SK-MEL-5 (cell line): ENCODE results near the gene NET1. TPM values are rescaled to one million over a fixed set of nuclear protein-coding genes. Genes with fewer than 3 reads are reported as not detected.
A peak's percentile ranks its signal among the peaks of the same experiment; 100 is the strongest.
"Not testable (repeated sequence)": the region's sequence is repeated elsewhere in the genome, so short reads cannot be mapped to it uniquely, and the experiment has no call there.

Experiments used
- DNase-seq: peaks from one replicate; pipeline ENCODE4 v3.0.0-alpha.2; 2016; ENCODE audit warnings: low read depth, low spot score
- in situ Hi-C: cut with HindIII; loops from 2 replicates; pipeline ENCODE4 v1.10.0; 2016; ENCODE audit warnings: low sequenced_read_pairs, high pct_unique_total_duplicates, low pct_unique_long_range_greater_than_20kb
- total RNA-seq: library from RNA; depleted of rRNA; stranded (reverse); fragments of >200 nt; shearing (Covaris generic); gene quantifications from 2 replicates; pipeline ENCODE4 v1.2.3, GENCODE V29; 2014

The NET1 gene
- total RNA-seq, 1 experiment from 2014 or later = 13.4 TPM

- in situ Hi-C loops = no loop called here
- no peak for DNase-seq
These were observed 18.8 kb upstream of the NET1 start for GRCh38 chr10:5393529-5393928.

GRCh38 chr10:5395168-5395567 is 17.2 kb upstream of the NET1 start:
- in situ Hi-C loops = no loop called here
- DNase-seq = no peak

DNA sequence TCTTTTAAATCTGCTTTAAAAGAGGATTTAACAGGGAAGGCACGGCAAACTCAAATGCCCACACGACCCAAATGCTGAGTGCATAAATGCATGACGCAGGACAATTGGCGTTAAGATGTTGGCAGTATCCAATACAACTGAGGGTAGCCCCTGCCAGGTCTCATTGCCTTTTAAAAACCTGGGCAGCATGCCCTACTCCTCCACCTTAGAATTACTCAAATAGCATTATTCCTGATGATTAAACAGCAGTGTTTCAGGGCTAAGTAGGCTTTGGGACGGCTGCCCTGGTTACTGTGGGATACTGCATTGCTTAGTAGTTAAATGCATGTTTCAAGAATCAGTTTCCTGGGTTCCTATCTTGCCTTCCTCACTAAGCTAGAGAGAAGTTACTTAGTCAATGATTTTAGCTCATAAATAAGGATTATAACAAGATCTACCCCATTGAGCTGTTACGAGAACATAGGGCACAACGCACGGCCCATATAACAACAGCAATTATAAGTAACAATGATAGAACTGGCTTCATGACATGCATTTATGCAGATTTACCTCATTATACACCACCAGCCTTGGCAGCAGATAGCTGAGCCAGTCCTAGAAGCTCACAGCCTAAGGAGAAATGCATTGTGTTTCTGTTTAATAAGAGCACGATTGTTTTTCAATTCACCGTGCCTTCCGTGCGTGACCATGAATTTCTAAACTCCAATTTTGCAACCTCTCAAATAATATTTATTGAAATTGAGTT is 15.6 kb upstream of the NET1 start:
- in situ Hi-C loops = no loop called here
- no peak for DNase-seq

- no peak for DNase-seq
- in situ Hi-C loops = no loop called here
These were observed 13.0 kb upstream of the NET1 start for GRCh38 chr10:5399332-5399731.

GRCh38 chr10:5400468-5401240 is 11.7 kb upstream of the NET1 start:
- in situ Hi-C loops = no loop called here
- DNase-seq = no peak

DNA sequence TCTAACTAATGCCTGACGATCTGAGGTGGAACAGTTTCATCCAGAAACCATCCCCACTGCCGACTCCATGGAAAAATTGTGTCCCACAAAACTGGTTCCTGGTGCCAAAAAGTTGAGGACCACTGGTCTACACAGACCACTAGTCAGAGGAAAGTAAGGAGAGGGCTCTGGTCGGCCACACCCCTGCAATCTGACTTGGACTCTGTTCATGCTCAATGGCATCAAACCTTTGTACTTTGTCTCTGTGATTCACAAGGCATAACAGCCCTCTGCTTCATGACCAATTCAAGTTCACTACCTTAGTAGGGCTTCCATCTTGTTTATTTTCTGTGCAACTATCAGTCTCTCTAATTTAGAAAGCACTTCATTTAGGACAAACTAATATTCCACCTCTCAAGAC is 9.6 kb upstream of the NET1 start:
- in situ Hi-C loops = no loop called here
- no peak for DNase-seq

GRCh38 chr10:5404208-5405041 is 7.9 kb upstream of the NET1 start, which contains the start of gene TUBAL3:
Gene TUBAL3 (minus strand): TSS chr10:5404828. CDS start chr10:5404792, 36 bp downstream.
- in situ Hi-C loops = no loop called here
- DNase-seq = no peak

- DNase-seq = no peak
- in situ Hi-C loops = no loop called here
These were observed 5.4 kb upstream of the NET1 start for GRCh38 chr10:5406918-5407317.

- DNase-seq, in situ Hi-C loops: not testable (repeated sequence)
These were observed 1.6 kb upstream of the NET1 start for GRCh38 chr10:5410787-5411186.

DNA sequence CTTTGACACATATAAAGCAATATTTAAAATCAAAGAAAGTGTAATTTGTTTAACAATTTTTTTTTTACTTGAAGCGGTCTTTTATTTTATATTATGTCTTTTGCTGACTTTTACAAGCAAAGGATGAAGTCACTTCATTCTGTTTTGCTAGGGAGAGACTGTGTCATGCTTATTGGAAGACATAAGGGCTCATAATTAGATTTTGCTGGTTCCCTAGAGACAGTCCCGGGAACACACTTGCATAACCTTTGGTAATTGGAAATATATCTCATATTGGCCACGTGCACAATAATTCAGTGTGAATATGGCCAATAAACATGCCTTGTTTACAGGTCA is 448 bp upstream of the NET1 start:
- no peak for DNase-seq
- in situ Hi-C loops = no loop called here

GRCh38 chr10:5413012-5413938 is 918 bp downstream of the NET1 start:
- in situ Hi-C loops = no loop called here
- peak; percentile 51 for DNase-seq

- in situ Hi-C loops = no loop called here
- no peak for DNase-seq
These were observed 4.6 kb downstream of the NET1 start for GRCh38 chr10:5416981-5417380.

- in situ Hi-C loops = no loop called here
- DNase-seq = no peak
These were observed 6.2 kb downstream of the NET1 start for GRCh38 chr10:5418584-5418983.

GRCh38 chr10:5419466-5420094 is 7.2 kb downstream of the NET1 start:
- in situ Hi-C loops = no loop called here

GRCh38 chr10:5423771-5424170 is 11.4 kb downstream of the NET1 start:
- in situ Hi-C loops = no loop called here

More at GRCh38 chr10:5419466-5420094, 7.2 kb downstream of the NET1 start:
- DNase-seq = no peak

DNA sequence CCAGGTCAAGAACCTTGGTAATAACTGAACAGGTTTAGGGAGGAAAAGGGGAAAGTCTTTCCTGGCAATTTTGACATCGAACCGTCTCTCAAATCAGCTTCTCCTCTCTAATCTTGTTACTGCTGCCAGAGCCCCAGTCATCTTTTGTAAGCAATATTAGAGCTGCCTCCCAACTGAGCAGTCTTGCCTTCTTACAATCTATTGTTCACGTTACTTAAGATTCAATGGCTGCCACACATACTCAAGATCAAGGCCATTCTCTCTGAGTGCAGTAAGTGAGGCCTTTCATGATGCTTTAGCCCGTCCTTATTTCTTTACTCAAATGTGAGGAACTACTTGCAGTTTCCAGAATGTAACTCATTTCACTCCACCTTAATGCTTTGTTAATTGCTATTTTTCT is 12.4 kb downstream of the NET1 start:
- no peak for DNase-seq
- in situ Hi-C loops = no loop called here

More at GRCh38 chr10:5423771-5424170, 11.4 kb downstream of the NET1 start:
- peak; percentile 60 for DNase-seq

GRCh38 chr10:5428133-5428532 is 15.8 kb downstream of the NET1 start:
- in situ Hi-C loops = no loop called here

More at GRCh38 chr10:5428133-5428532, 15.8 kb downstream of the NET1 start:
- DNase-seq = no peak
